Measurements from ENCODE around the gene SAMHD1. TPM values are rescaled to one million over a fixed set of nuclear protein-coding genes. Genes with fewer than 3 reads are reported as not detected.
"Not testable (repeated sequence)": the region's sequence is repeated elsewhere in the genome, so short reads cannot be mapped to it uniquely, and the experiment has no call there.

Gene SAMHD1
- 7.3 and 11.2 TPM in 2 replicates for total RNA-seq
- 10.3 and 10.4 TPM in 2 replicates for polyA plus RNA-seq

DNA sequence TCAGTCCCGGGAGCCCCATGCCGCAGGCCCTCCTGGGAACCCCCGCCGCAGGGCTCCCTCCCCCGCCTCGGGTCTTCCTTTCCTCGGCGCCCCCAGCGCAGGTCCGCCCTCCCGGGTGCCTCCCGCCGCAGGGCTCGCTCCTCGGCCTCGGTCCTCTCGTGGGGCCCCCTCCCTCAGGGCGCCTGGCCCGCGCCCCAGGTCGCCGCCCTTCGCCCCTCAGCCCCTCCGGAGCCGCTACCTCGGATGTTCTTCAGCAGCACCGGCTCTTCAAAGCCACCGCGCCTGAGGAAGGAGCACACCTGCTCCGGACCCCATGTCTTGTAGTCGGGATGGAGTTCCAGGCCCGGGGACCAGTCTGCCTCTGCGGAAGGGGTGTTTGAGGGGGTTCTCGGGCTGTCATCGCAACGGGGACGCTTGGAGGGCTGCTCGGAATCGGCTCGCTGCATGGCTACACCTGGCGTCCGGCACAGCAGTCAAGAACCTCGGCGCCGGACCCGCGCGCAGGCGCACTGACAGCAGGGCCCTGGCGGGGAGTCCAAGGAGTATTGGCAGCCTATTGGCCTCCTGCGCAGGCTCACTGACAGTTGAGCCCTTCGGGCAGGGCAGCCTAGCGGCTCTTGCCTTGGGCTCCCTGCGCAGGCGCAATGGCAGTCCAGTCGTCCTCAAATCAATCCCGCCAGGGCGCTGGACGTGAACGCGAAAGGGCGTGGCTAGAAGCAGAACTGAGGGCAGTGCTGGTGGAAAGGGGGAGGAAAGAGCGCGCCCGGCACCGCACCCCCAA, at the start of gene SAMHD1:
SAMHD1 (minus strand) TSS at position 511 of the 781 bp plus-strand sequence; CDS start at position 446, 65 bp downstream.
- H3K9me3 ChIP-seq (ENCODE audit: low read depth), result no peaks in the 10 kb centered on the region
- peak within 1 kb of the TSS; percentile 46 for H3K27ac ChIP-seq
- DNase-seq (ENCODE audit: low read depth in 1 of 2, low spot score in 1 of 2), result peak; percentile 98 to 99
- H3K4me1 ChIP-seq (ENCODE audit: low read depth), result no peaks in the 10 kb centered on the region
- H3K27me3 ChIP-seq, result peaks cover 22% of the 10 kb centered on the region
- H3K4me3 ChIP-seq, result peak within 1 kb of the TSS; percentile 43
- TF ChIP-seq CTCF (IDR thresholded peaks at IDR 0.05; ENCODE audit: low read depth, low read length), result no peak
- H3K36me3 ChIP-seq, result no peaks in the 10 kb centered on the region

DNA sequence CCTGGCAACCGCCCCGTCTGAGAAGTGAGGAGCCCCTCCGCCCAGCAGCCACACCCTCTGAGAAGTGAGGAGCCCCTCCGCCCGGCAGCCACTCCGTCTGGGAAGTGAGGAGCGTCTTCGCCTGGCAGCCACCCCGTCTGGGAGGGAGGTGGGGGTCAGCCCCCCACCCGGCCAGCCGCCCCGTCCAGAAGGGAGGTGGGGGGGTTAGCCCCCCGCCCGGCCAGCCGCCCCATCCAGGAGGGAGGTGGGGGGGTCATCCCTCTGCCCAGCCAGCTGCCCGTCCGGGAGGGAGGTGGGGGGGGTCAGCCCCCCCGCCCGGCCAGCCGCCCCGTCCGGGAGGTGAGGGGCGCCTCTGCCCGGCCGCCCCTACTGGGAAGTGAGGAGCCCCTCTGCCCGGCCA, 48.7 kb upstream of the SAMHD1 start:
- not testable (repeated sequence) for H3K36me3 ChIP-seq; H3K27me3 ChIP-seq; H3K4me3 ChIP-seq; H3K4me1 ChIP-seq (ENCODE audit: low read depth); DNase-seq (ENCODE audit: low read depth in 1 of 2, low spot score in 1 of 2); H3K27ac ChIP-seq; H3K9me3 ChIP-seq (ENCODE audit: low read depth)

DNA sequence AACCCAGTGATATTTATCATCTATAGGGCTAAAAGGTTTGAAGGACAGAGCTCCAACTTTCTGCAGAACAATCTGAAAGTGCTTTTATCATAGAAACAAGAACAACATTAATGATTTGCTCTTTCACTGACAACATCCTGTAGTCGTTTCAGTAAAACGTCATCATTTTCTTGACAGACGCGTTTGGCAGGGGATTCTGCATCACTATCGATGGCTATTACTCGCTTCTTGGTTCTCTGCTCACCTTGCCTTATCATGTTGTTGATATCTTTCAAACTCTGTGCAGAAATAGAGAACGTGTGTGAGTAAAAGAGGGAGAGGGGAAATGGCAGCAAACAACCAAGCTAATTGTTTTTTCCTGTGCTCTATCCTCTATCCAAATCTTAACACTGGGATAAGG, 47.1 kb upstream of the SAMHD1 start:
- H3K36me3 ChIP-seq, result peaks cover 3% of the 10 kb centered on the region
- no peaks in the 10 kb centered on the region for H3K9me3 ChIP-seq (ENCODE audit: low read depth)
- DNase-seq (ENCODE audit: low read depth in 1 of 2, low spot score in 1 of 2), result no peak
- TF ChIP-seq CTCF (IDR thresholded peaks at IDR 0.05; ENCODE audit: low read depth, low read length), result no peak
- H3K4me3 ChIP-seq, result no peak overlapping the region
- no peaks in the 10 kb centered on the region for H3K4me1 ChIP-seq (ENCODE audit: low read depth)
- no peak overlapping the region for H3K27ac ChIP-seq
- no peaks in the 10 kb centered on the region for H3K27me3 ChIP-seq

DNA sequence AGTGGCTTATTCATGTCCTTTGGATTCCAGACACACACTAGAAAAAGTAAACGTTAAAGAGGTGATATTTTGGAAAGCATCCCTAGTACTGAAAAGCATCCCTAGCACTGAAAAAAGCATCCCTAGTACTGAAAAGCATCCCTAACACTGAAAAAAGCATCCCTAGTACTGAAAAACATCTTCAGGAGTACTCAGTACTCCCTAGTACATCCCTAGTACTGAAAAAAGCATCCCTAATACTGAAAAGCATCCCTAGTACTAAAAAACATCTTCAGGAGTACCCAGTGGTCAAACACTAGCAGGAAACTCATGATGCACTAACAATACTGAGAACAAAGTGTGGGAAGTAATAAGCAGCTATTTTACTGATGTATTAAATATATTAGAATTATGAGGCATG, 45.6 kb upstream of the SAMHD1 start:
- no peaks in the 10 kb centered on the region for H3K27me3 ChIP-seq
- peaks cover 3% of the 10 kb centered on the region for H3K36me3 ChIP-seq
- DNase-seq (ENCODE audit: low read depth in 1 of 2, low spot score in 1 of 2), result no peak
- no peak for TF ChIP-seq CTCF (IDR thresholded peaks at IDR 0.05; ENCODE audit: low read depth, low read length)
- H3K27ac ChIP-seq, result no peak overlapping the region
- no peak overlapping the region for H3K4me3 ChIP-seq
- H3K9me3 ChIP-seq (ENCODE audit: low read depth), result no peaks in the 10 kb centered on the region
- H3K4me1 ChIP-seq (ENCODE audit: low read depth), result no peaks in the 10 kb centered on the region

DNA sequence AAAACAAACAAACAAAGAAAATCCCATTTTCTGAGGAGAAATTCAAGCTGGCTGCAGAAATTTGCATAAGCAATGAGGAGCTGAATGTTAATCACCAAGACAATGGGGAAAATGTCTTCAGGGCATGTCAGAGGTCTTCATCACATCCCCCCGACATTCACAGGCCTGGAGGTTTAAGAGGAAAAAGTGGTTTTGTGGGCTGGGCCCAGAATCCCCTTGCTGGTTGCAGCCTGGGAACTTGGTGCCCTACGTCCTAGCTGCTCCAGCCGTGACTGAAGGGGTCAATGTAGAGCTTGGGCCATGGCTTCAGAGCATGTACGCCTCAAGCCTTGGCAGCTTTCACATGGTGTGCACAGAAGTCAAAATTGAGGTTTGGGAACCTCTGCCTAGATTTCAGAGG, 42.7 kb upstream of the SAMHD1 start:
- not testable (repeated sequence) for H3K27ac ChIP-seq; H3K27me3 ChIP-seq; H3K9me3 ChIP-seq (ENCODE audit: low read depth); H3K4me1 ChIP-seq (ENCODE audit: low read depth); H3K4me3 ChIP-seq; H3K36me3 ChIP-seq; DNase-seq (ENCODE audit: low read depth in 1 of 2, low spot score in 1 of 2)

GRCh38 chr20:36992802-36993334, 41.4 kb upstream of the SAMHD1 start:
- Histone ChIP-seq H3K4me3 (no peak overlapping the region), H3K27ac (no peak overlapping the region)

More at GRCh38 chr20:36992802-36993334, 41.4 kb upstream of the SAMHD1 start:
- H3K9me3 ChIP-seq (ENCODE audit: low read depth), result no peaks in the 10 kb centered on the region
- no peaks in the 10 kb centered on the region for H3K4me1 ChIP-seq (ENCODE audit: low read depth)
- peaks cover 3% of the 10 kb centered on the region for H3K36me3 ChIP-seq
- H3K27me3 ChIP-seq, result no peaks in the 10 kb centered on the region
- no peak for TF ChIP-seq CTCF (IDR thresholded peaks at IDR 0.05; ENCODE audit: low read depth, low read length)
- DNase-seq (ENCODE audit: low read depth in 1 of 2, low spot score in 1 of 2), result no peak
